PC-3 (cell line): Measurements from ENCODE around the gene B3GAT1. TPM values are rescaled to one million over a fixed set of nuclear protein-coding genes. Genes with fewer than 3 reads are reported as not detected.

ENCODE experiments used
- ATAC-seq: fragments of 200-7000 bp; cut with Tn5 transposase; 2 replicates; pipeline ENCODE4 v1.9.1; 2020; ENCODE audit warnings: mild to moderate bottlenecking, moderate library complexity
- BruUV-seq: library from RNA; stranded (reverse); fragments of 400-500 nt; replicated peaks from 2 replicates; lab custom pipeline; 2021; lab: Mats Ljungman, UMichigan
- CTCF ChIA-PET: fragments of 300-600 bp; sonication (Branson Sonifier 250); formaldehyde crosslinking; loops from one replicate; lab custom pipeline; 2022; ENCODE audit warnings: antibody characterized with exemption; lab: Charles Lee
- POLR2A ChIA-PET: fragments of 300-600 bp; sonication (Branson Sonifier 250); formaldehyde crosslinking; loops from one replicate; lab custom pipeline; 2022; ENCODE audit warnings: antibody characterized with exemption; ENCODE audit not compliant: unreplicated experiment; lab: Charles Lee
- DNase-seq: peaks from one replicate; pipeline ENCODE4 v3.0.0-alpha.2; 2015
- H2AFZ ChIP-seq: fragments of 300-600 bp; sonication (generic); 2 replicates; pipeline ENCODE4 v1.6.0; 2016; ENCODE audit warnings: antibody characterized with exemption, low read length
- H3F3A ChIP-seq: fragments of 300-600 bp; sonication (generic); one replicate; pipeline ENCODE4 v1.6.0; 2017; ENCODE audit warnings: antibody characterized with exemption, low read length, control low read depth, mild to moderate bottlenecking; ENCODE audit not compliant: unreplicated experiment
- H3K27ac ChIP-seq: fragments of 300-600 bp; sonication (generic); 2 replicates; pipeline ENCODE4 v1.5.1; 2016; ENCODE audit warnings: mild to moderate bottlenecking, low read length
- H3K27me3 ChIP-seq: fragments of 300-600 bp; sonication (generic); 2 replicates; pipeline ENCODE4 v1.6.1; 2016; ENCODE audit warnings: low read length, mixed read lengths
- H3K36me3 ChIP-seq: fragments of 300-600 bp; sonication (generic); 2 replicates; pipeline ENCODE4 v1.6.1; 2016; ENCODE audit warnings: low read depth, mixed run types, low read length, mixed read lengths
- H3K4me1 ChIP-seq: fragments of 300-600 bp; sonication (generic); 2 replicates; pipeline ENCODE4 v1.5.1; 2016; ENCODE audit warnings: low read length; ENCODE audit not compliant: insufficient read depth
- H3K4me2 ChIP-seq: fragments of 300-600 bp; sonication (generic); 2 replicates; pipeline ENCODE4 v1.6.0; 2016; ENCODE audit warnings: low read length
- H3K4me3 ChIP-seq: fragments of 300-600 bp; sonication (generic); 2 replicates; pipeline ENCODE4 v1.5.1; 2016; ENCODE audit warnings: mild to moderate bottlenecking, low read length, mixed read lengths
- H3K79me2 ChIP-seq: fragments of 300-600 bp; sonication (generic); 2 replicates; pipeline ENCODE4 v1.6.1; 2017; ENCODE audit warnings: low read length, mixed read lengths
- H3K9ac ChIP-seq: fragments of 300-600 bp; sonication (generic); 2 replicates; pipeline ENCODE4 v1.6.0; 2016; ENCODE audit warnings: mild to moderate bottlenecking, low read length
- H3K9me2 ChIP-seq: fragments of 300-600 bp; sonication (generic); replicated peaks from 2 replicates; pipeline ENCODE4 v1.6.1; 2016; ENCODE audit warnings: mixed run types, low read length, mixed read lengths
- H3K9me3 ChIP-seq: fragments of 300-600 bp; sonication (generic); 2 replicates; pipeline ENCODE4 v1.6.1; 2016; ENCODE audit warnings: low read length, mixed read lengths
- H4K20me1 ChIP-seq: fragments of 300-600 bp; sonication (generic); 2 replicates; pipeline ENCODE4 v1.6.1; 2016; ENCODE audit warnings: low read length, mixed read lengths
- EZH2 ChIP-seq: fragments of 300-600 bp; sonication (generic); IDR thresholded peaks from one replicate; pipeline ENCODE4 v1.6.1; 2017; ENCODE audit warnings: antibody characterized with exemption, mild to moderate bottlenecking, low read length; ENCODE audit not compliant: unreplicated experiment
- EZH2phosphoT487 ChIP-seq: fragments of 300-600 bp; sonication (generic); IDR thresholded peaks from 2 replicates; pipeline ENCODE4 v1.6.1; 2018; ENCODE audit warnings: mild to moderate bottlenecking, antibody characterized with exemption, low read length, borderline replicate concordance
- intact Hi-C: fragments of 100-400 bp; cut with micrococcal nuclease; formaldehyde crosslinking; loops from 2 replicates; pipeline ENCODE4 v1.9.0; 2023
- total RNA-seq: library from RNA; depleted of rRNA; stranded (reverse); fragments of >200 nt; gene quantifications from 2 replicates; pipeline ENCODE4 v1.2.3, GENCODE V29; 2014
- TF ChIP-seq, protein P1 (sequence below): fragments of 300-600 bp; sonication (generic); conservative IDR thresholded peaks from 2 replicates; pipeline ENCODE4 v1.5.1; 2017; ENCODE audit warnings: antibody characterized with exemption, low read depth, mild to moderate bottlenecking, low read length

Gene B3GAT1
- total RNA-seq, 1 experiment from 2014 or later: not detected

DNA sequence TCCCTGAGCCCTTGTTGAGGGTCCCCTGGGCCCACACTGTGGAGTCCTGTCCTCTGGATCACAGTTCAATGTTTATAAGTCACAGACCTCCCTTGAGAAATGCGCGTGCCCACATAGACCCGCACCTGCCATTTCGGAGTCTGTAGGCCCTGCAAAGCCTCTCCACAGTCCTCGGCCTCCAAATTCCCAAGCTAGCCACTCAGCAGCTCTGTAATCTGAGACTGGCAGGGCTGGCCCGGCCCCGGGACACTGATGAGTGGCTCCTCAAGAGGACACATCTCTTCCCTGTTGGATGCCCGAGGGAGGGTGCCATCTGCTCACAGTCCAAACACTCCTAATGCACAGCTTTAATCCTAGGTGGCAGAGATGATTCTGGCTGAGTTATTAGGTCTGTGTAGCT, 39.1 kb downstream of the B3GAT1 start:
- H3K9me2 ChIP-seq: no peaks in the 10 kb centered on the region
- no peak for TF ChIP-seq EZH2
- TF ChIP-seq, protein P1, sequence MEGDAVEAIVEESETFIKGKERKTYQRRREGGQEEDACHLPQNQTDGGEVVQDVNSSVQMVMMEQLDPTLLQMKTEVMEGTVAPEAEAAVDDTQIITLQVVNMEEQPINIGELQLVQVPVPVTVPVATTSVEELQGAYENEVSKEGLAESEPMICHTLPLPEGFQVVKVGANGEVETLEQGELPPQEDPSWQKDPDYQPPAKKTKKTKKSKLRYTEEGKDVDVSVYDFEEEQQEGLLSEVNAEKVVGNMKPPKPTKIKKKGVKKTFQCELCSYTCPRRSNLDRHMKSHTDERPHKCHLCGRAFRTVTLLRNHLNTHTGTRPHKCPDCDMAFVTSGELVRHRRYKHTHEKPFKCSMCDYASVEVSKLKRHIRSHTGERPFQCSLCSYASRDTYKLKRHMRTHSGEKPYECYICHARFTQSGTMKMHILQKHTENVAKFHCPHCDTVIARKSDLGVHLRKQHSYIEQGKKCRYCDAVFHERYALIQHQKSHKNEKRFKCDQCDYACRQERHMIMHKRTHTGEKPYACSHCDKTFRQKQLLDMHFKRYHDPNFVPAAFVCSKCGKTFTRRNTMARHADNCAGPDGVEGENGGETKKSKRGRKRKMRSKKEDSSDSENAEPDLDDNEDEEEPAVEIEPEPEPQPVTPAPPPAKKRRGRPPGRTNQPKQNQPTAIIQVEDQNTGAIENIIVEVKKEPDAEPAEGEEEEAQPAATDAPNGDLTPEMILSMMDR: no peak
- no peak for TF ChIP-seq EZH2phosphoT487
- no peaks in the 10 kb centered on the region for H3F3A ChIP-seq
- no peak for DNase-seq
- no peaks in the 10 kb centered on the region for H3K4me1 ChIP-seq
- H3K27me3 ChIP-seq: peaks cover 59% of the 10 kb centered on the region
- H2AFZ ChIP-seq: no peak overlapping the region
- intact Hi-C loops: no loop called here
- no peak overlapping the region for H3K4me3 ChIP-seq
- no peak overlapping the region for H3K27ac ChIP-seq
- no TSS peak for BruUV-seq
- H3K79me2 ChIP-seq: no peaks in the 10 kb centered on the region
- H3K9me3 ChIP-seq: no peaks in the 10 kb centered on the region
- no peak overlapping the region for H3K9ac ChIP-seq
- H3K4me2 ChIP-seq: no peak overlapping the region
- ChIA-PET CTCF (no interaction called here), POLR2A (no interaction called here)
- H4K20me1 ChIP-seq: no peaks in the 10 kb centered on the region
- H3K36me3 ChIP-seq: no peaks in the 10 kb centered on the region
- ATAC-seq: no peak

GRCh38 chr11:134372536-134372935, 39.5 kb downstream of the B3GAT1 start:
- ATAC-seq (no peak), DNase-seq (no peak)
- H3K4me3 ChIP-seq: no peak overlapping the region
- peaks cover 56% of the 10 kb centered on the region for H3K27me3 ChIP-seq
- H3K4me2 ChIP-seq: no peak overlapping the region
- TF ChIP-seq, protein P1: no peak
- TF ChIP-seq EZH2 (no peak), EZH2phosphoT487 (no peak)
- no peaks in the 10 kb centered on the region for H3K9me3 ChIP-seq
- BruUV-seq: no TSS peak
- intact Hi-C loops: no loop called here
- H3K9me2 ChIP-seq: no peaks in the 10 kb centered on the region
- ChIA-PET CTCF (no interaction called here), POLR2A (no interaction called here)
- H3K79me2 ChIP-seq: no peaks in the 10 kb centered on the region
- no peaks in the 10 kb centered on the region for H3K36me3 ChIP-seq
- H2AFZ ChIP-seq: no peak overlapping the region
- H3F3A ChIP-seq: no peaks in the 10 kb centered on the region
- no peak overlapping the region for H3K9ac ChIP-seq
- no peak overlapping the region for H3K27ac ChIP-seq
- H3K4me1 ChIP-seq: no peaks in the 10 kb centered on the region
- no peaks in the 10 kb centered on the region for H4K20me1 ChIP-seq

DNA sequence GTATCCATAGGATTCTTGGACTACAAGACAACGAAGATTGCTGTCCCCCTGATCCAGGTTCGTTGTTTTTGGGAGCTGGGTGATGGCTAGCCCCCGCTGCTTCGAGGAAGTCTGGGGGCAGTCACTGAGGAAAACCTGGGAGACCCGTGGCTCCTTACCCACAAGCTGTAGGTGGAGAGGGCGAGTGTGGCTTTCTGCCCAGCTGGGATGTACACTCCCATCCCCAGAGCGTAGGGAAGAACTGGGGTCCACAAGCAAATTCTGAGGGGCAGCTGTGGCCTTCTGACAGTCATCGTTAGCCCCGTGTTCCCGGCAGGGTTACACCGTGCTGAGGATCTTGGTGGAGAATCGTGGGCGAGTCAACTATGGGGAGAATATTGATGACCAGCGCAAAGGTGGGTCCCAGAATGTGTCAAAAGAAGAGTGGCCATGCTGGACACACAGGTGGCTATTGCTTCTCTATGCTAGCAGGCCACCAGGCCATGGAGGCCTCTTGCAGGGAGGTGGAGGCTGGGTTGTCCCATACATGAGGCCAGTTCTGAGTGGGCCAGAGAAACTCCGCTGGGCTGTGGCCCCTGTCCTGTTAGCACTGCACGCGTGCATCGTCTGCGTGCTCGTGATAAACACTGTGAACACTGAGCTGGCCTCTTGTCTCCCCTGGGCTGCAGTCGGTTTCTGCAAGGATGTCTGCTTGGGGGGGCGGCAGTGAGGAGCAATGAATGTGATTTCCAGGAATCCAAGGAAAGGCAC, 40.4 kb downstream of the B3GAT1 start:
- Histone ChIP-seq H2AFZ (no peak overlapping the region), H3K9me3 (no peaks in the 10 kb centered on the region), H4K20me1 (no peaks in the 10 kb centered on the region), H3K4me2 (no peak overlapping the region), H3K27me3 (peaks cover 53% of the 10 kb centered on the region), H3K9me2 (no peaks in the 10 kb centered on the region), H3K4me1 (no peaks in the 10 kb centered on the region), H3K36me3 (no peaks in the 10 kb centered on the region), H3K4me3 (no peak overlapping the region), H3K9ac (no peak overlapping the region), H3K79me2 (no peaks in the 10 kb centered on the region), H3K27ac (no peak overlapping the region), H3F3A (no peaks in the 10 kb centered on the region)
- no TSS peak for BruUV-seq
- ChIA-PET POLR2A (no interaction called here), CTCF (no interaction called here)
- TF ChIP-seq EZH2phosphoT487: no peak
- no peak for TF ChIP-seq EZH2
- TF ChIP-seq, protein P1: no peak
- DNase-seq (no peak), ATAC-seq (no peak)
- intact Hi-C loops: no loop called here
